WERI-Rb-1 (cell line): ENCODE measurements around the gene TOPAZ1.
"Not testable (repeated sequence)": the region's sequence is repeated elsewhere in the genome, so short reads cannot be mapped to it uniquely, and the experiment has no call there.

ENCODE experiments used
- DNase-seq: peaks from one replicate; pipeline ENCODE4 v3.0.0-alpha.2; 2020
- H3K27ac ChIP-seq: fragments of 250-450 bp; sonication (Bioruptor Pico); 2 replicates; pipeline ENCODE4 v1.5.1; 2020; ENCODE audit warnings: mild to moderate bottlenecking, moderate library complexity
- H3K27me3 ChIP-seq: fragments of 250-450 bp; sonication (Bioruptor Pico); 2 replicates; pipeline ENCODE4 v1.5.1; 2021; ENCODE audit warnings: mild to moderate bottlenecking, low read depth, moderate library complexity; ENCODE audit not compliant: insufficient read depth, severe bottlenecking
- H3K36me3 ChIP-seq: fragments of 250-450 bp; sonication (Bioruptor Pico); 2 replicates; pipeline ENCODE4 v1.5.1; 2020; ENCODE audit warnings: mild to moderate bottlenecking, moderate library complexity
- H3K4me3 ChIP-seq: 2 replicates; pipeline ENCODE4 v1.5.1; 2011; ENCODE audit warnings: low read depth, mild to moderate bottlenecking, control low read depth, low read length
- H3K9me3 ChIP-seq: fragments of 250-450 bp; sonication (Bioruptor Pico); 2 replicates; pipeline ENCODE4 v1.5.1; 2021; ENCODE audit warnings: mild to moderate bottlenecking, moderate library complexity; ENCODE audit not compliant: severe bottlenecking
- CTCF ChIP-seq: IDR thresholded peaks from 2 replicates; pipeline ENCODE4 v1.5.1; 2011; ENCODE audit warnings: low read depth, mild to moderate bottlenecking, control low read depth, inconsistent platforms, low read length

The TOPAZ1 gene

GRCh38 chr3:44340058-44340395 is 98.3 kb downstream of the TOPAZ1 start:
- no peak overlapping the region for H3K27ac ChIP-seq
- H3K27me3 ChIP-seq: no peaks in the 10 kb centered on the region
- no peaks in the 10 kb centered on the region; the same call in 1 of the 2 replicates for H3K36me3 ChIP-seq
- DNase-seq: no peak
- H3K9me3 ChIP-seq: no peaks in the 10 kb centered on the region
- no peak overlapping the region for H3K4me3 ChIP-seq
- TF ChIP-seq CTCF: no peak

DNA sequence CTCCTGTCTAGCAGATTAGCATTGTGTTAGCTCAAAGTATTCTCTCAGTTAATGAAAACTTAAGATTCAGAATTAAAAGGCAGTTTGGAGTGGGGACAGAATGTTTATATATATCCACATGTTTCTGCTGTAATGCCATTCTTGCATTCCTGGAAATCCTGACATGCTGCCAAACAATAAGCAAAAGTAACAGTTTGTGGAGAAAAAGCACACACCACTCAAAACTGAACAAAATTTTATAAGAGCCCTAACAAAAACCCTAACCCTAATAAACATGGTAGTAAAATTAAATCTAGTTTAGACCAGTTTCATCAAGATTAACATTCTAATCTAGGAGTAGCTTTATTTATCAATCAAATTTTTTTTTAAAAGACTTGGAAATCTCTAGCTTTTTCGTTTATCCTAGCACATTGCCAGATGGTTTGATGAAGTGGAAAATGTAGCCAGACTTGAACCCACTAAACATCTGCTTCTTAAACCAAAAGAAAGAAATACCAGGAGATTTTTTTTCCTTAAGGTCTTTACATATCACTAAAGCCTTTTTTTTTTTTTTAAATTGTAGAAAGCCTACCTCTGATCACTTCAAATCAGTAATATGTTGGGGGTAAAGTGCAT is 100.6 kb downstream of the TOPAZ1 start:
- H3K27me3 ChIP-seq: no peaks in the 10 kb centered on the region
- no peak for TF ChIP-seq CTCF
- no peaks in the 10 kb centered on the region; the same call in 1 of the 2 replicates for H3K36me3 ChIP-seq
- DNase-seq: no peak
- no peak overlapping the region for H3K4me3 ChIP-seq
- no peak overlapping the region for H3K27ac ChIP-seq
- H3K9me3 ChIP-seq: no peaks in the 10 kb centered on the region

- Histone ChIP-seq H3K27ac (no peak overlapping the region), H3K9me3 (no peaks in the 10 kb centered on the region), H3K4me3 (no peak overlapping the region), H3K27me3 (no peaks in the 10 kb centered on the region), H3K36me3 (no peaks in the 10 kb centered on the region; the same call in 1 of the 2 replicates)
- no peak for DNase-seq
- no peak for TF ChIP-seq CTCF
Observed at GRCh38 chr3:44343421-44343820, 101.7 kb downstream of the TOPAZ1 start.

GRCh38 chr3:44346590-44346989 is 104.9 kb downstream of the TOPAZ1 start:
- not testable (repeated sequence) for DNase-seq, H3K27ac ChIP-seq, H3K9me3 ChIP-seq, H3K4me3 ChIP-seq, H3K36me3 ChIP-seq, H3K27me3 ChIP-seq

GRCh38 chr3:44348993-44349392 is 107.3 kb downstream of the TOPAZ1 start:
- Histone ChIP-seq H3K4me3 (no peak overlapping the region), H3K27ac (no peak overlapping the region), H3K36me3 (no peaks in the 10 kb centered on the region), H3K9me3 (peaks cover 3% of the 10 kb centered on the region), H3K27me3 (no peaks in the 10 kb centered on the region)
- DNase-seq: no peak
- TF ChIP-seq CTCF: no peak

- Histone ChIP-seq H3K27ac (no peak overlapping the region), H3K4me3 (no peak overlapping the region), H3K9me3 (peaks cover 3% of the 10 kb centered on the region), H3K27me3 (no peaks in the 10 kb centered on the region), H3K36me3 (no peaks in the 10 kb centered on the region)
- no peak for DNase-seq
- TF ChIP-seq CTCF: no peak
Observed at GRCh38 chr3:44353355-44353924, 111.8 kb downstream of the TOPAZ1 start.
